ENCODE measurements around the gene VNN1.
"Not testable (repeated sequence)": the region's sequence is repeated elsewhere in the genome, so short reads cannot be mapped to it uniquely, and the experiment has no call there.

VNN1 gene

GRCh38 chr6:132733814-132734213, 20.0 kb upstream of the VNN1 start:
- no peak for DNase-seq (ENCODE audit: low spot score in 2 of 2)
- H3K4me1 Mint-ChIP-seq, result peaks cover 12% of the 10 kb centered on the region
- no peaks in the 10 kb centered on the region for H3K36me3 Mint-ChIP-seq
- peaks cover 2% of the 10 kb centered on the region for H3K9me3 Mint-ChIP-seq
- no peak for ATAC-seq
- no peak overlapping the region for H3K4me3 Mint-ChIP-seq
- H3K27ac Mint-ChIP-seq, result no peak overlapping the region

GRCh38 chr6:132733283-132733682, 19.4 kb upstream of the VNN1 start:
- ATAC-seq, result no peak
- no peak overlapping the region for H3K4me3 Mint-ChIP-seq

GRCh38 chr6:132731086-132731485, 17.2 kb upstream of the VNN1 start:
- DNase-seq (ENCODE audit: low spot score in 2 of 2) (no peak), ATAC-seq (no peak)
- no peak overlapping the region for H3K27ac Mint-ChIP-seq
- no peaks in the 10 kb centered on the region for H3K9me3 Mint-ChIP-seq
- H3K4me1 Mint-ChIP-seq, result no peaks in the 10 kb centered on the region
- H3K4me3 Mint-ChIP-seq, result no peak overlapping the region
- H3K36me3 Mint-ChIP-seq, result no peaks in the 10 kb centered on the region

More at GRCh38 chr6:132733283-132733682, 19.4 kb upstream of the VNN1 start:
- no peak overlapping the region for H3K27ac Mint-ChIP-seq
- H3K36me3 Mint-ChIP-seq, result no peaks in the 10 kb centered on the region
- H3K4me1 Mint-ChIP-seq, result peaks cover 12% of the 10 kb centered on the region
- DNase-seq (ENCODE audit: low spot score in 2 of 2), result no peak
- no peaks in the 10 kb centered on the region for H3K9me3 Mint-ChIP-seq

GRCh38 chr6:132730560-132730959, 16.7 kb upstream of the VNN1 start:
- DNase-seq (ENCODE audit: low spot score in 2 of 2) (no peak), ATAC-seq (no peak)
- Mint-ChIP-seq H3K4me1 (no peaks in the 10 kb centered on the region), H3K36me3 (no peaks in the 10 kb centered on the region), H3K4me3 (no peak overlapping the region), H3K27ac (no peak overlapping the region), H3K9me3 (no peaks in the 10 kb centered on the region)

GRCh38 chr6:132728616-132729015, 14.8 kb upstream of the VNN1 start:
- no peak for DNase-seq (ENCODE audit: low spot score in 2 of 2)
- Mint-ChIP-seq H3K36me3 (no peaks in the 10 kb centered on the region), H3K4me3 (no peak overlapping the region), H3K4me1 (no peaks in the 10 kb centered on the region), H3K27ac (no peak overlapping the region), H3K9me3 (no peaks in the 10 kb centered on the region)
- ATAC-seq, result no peak

- no peaks in the 10 kb centered on the region for H3K4me1 Mint-ChIP-seq
- no peaks in the 10 kb centered on the region for H3K9me3 Mint-ChIP-seq
- H3K4me3 Mint-ChIP-seq, result no peak overlapping the region
- no peaks in the 10 kb centered on the region for H3K36me3 Mint-ChIP-seq
- no peak for DNase-seq (ENCODE audit: low spot score in 2 of 2)
- H3K27ac Mint-ChIP-seq, result no peak overlapping the region
- no peak for ATAC-seq
Observed at GRCh38 chr6:132726608-132726975, 12.7 kb upstream of the VNN1 start.

DNA sequence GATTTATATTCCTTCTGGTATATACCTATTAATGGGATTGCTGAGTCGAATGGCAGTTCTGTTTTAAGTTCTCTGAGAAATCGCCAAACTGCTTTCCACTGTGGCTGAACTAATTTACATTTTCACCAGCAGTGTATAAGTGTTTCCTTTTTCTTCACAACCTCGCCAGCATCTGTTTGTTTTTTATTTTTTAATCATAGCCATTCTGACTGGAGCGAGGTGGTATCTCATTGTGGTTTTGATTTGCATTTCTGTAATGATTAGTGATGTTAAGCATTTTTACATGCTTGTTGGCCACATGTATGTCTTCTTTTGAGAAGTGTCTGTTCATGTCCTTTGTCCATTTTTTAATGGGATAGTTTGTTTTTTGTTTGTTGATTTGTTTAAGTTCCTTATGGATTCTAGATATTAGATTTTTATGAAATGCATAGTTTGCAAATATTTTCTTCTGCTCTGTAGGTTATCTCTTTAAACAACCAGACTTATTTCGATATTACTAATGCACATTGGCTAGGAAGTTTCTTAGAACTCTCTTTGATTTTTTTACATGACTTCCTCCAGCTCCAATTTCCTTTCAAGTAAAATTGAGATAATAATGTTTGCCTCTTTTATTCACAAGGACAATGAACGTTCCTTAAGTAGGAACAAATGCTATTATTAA, 12.2 kb upstream of the VNN1 start:
- no peaks in the 10 kb centered on the region for H3K4me1 Mint-ChIP-seq
- H3K9me3 Mint-ChIP-seq, result no peaks in the 10 kb centered on the region
- no peak overlapping the region for H3K4me3 Mint-ChIP-seq
- no peak for DNase-seq (ENCODE audit: low spot score in 2 of 2)
- H3K27ac Mint-ChIP-seq, result no peak overlapping the region
- ATAC-seq, result no peak
- no peaks in the 10 kb centered on the region for H3K36me3 Mint-ChIP-seq

GRCh38 chr6:132725471-132725870, 11.6 kb upstream of the VNN1 start:
- Mint-ChIP-seq H3K27ac (no peak overlapping the region), H3K36me3 (no peaks in the 10 kb centered on the region), H3K9me3 (no peaks in the 10 kb centered on the region), H3K4me1 (no peaks in the 10 kb centered on the region), H3K4me3 (no peak overlapping the region)
- ATAC-seq (no peak), DNase-seq (ENCODE audit: low spot score in 2 of 2) (no peak)

GRCh38 chr6:132719736-132720448, 6.0 kb upstream of the VNN1 start:
- no peaks in the 10 kb centered on the region for H3K4me1 Mint-ChIP-seq
- ATAC-seq, result no peak

DNA sequence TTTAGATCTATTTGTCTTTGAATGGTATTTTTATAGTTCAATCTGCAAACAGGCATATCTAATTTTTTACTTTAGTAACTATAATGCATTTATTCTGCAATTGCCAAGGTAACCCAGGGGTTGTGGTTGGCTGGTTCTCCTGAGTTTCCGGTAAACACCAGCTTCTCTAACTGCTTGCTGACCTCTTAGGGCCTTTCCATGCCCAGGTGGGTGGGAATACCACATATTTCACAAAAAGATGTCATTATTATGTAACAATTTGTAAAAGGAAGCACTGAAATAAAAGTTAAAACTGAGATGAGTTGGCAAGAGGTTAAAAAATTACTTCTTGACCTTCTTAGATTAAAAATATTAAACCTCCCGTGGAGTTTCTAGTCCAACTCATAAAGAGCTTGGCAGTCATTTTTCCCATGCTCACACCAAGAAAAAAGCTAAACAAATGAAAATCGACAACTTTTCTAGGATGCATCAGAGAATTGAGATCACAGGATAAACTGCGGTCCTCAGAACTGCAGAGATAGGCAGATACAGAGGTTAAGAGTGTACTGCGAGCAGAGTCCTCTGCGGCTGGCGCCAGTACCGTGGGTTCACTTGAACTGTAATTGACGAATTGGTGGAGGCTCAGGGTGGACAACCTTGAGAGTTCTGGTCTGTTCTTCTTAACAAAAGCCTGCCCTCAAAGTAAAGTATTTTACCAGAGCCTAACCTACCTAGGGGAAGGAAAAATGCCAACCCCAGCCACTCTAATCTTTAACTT, 2.2 kb upstream of the VNN1 start:
- H3K4me1 Mint-ChIP-seq, result no peaks in the 10 kb centered on the region
- H3K9me3 Mint-ChIP-seq, result no peaks in the 10 kb centered on the region
- ATAC-seq, result no peak
- no peak overlapping the region for H3K27ac Mint-ChIP-seq
- no peaks in the 10 kb centered on the region for H3K36me3 Mint-ChIP-seq
- DNase-seq (ENCODE audit: low spot score in 2 of 2), result no peak
- H3K4me3 Mint-ChIP-seq, result no peak overlapping the region

More at GRCh38 chr6:132719736-132720448, 6.0 kb upstream of the VNN1 start:
- Mint-ChIP-seq H3K9me3 (no peaks in the 10 kb centered on the region), H3K27ac (no peak overlapping the region), H3K4me3 (no peak overlapping the region), H3K36me3 (no peaks in the 10 kb centered on the region)
- no peak for DNase-seq (ENCODE audit: low spot score in 2 of 2)

DNA sequence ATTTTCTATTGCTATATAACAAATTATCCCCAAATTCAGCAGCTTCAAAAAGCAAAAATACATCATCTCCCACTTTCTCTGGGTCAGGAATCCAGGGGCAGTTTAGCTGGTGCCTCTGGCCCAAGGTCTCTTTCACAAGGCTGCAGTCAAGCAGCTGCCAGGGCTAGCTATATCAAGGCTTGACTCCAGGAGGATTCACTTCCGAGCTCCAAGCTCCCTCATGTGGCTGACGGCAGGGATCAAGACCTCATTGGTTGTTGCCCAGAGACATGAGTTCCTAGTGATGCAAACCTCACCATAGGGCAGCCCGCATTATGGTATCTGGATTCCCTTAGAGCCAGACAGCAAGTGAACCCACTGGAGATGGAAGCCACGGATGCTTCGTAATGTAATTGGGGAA, 1.3 kb upstream of the VNN1 start:
- H3K4me3 Mint-ChIP-seq, result no peak overlapping the region
- H3K9me3 Mint-ChIP-seq, result no peaks in the 10 kb centered on the region
- H3K36me3 Mint-ChIP-seq, result no peaks in the 10 kb centered on the region
- ATAC-seq (no peak), DNase-seq (ENCODE audit: low spot score in 2 of 2) (no peak)
- no peaks in the 10 kb centered on the region for H3K4me1 Mint-ChIP-seq
- no peak overlapping the region for H3K27ac Mint-ChIP-seq

- no peak overlapping the region for H3K27ac Mint-ChIP-seq
- ATAC-seq, result no peak
- H3K36me3 Mint-ChIP-seq, result no peaks in the 10 kb centered on the region
- no peaks in the 10 kb centered on the region for H3K9me3 Mint-ChIP-seq
- H3K4me3 Mint-ChIP-seq, result no peak overlapping the region
- no peaks in the 10 kb centered on the region for H3K4me1 Mint-ChIP-seq
- DNase-seq (ENCODE audit: low spot score in 2 of 2), result no peak
Observed at GRCh38 chr6:132714160-132714559, 305 bp upstream of the VNN1 start.

DNA sequence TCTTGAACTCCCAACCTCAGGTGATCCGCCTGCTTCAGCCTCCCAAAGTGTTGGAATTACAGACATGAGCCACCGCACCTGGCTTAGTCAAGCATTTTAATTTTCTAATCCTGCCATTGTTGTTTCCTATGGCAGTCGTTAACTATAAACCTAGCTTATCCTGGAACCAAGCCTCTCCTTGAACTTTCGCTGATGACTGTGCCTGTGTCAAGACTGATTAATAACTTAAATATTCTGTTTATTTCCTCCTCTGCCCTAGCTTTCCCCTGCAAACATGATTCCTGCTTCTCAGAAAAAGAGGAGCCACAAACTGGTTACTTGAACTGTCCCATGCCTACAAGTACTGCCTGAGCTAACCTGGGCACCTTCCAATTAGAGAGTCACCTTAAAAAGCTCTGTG, 1.5 kb downstream of the VNN1 start:
- H3K4me3 Mint-ChIP-seq, result no peak overlapping the region
- no peaks in the 10 kb centered on the region for H3K4me1 Mint-ChIP-seq
- no peaks in the 10 kb centered on the region for H3K9me3 Mint-ChIP-seq
- H3K36me3 Mint-ChIP-seq, result no peaks in the 10 kb centered on the region
- no peak for ATAC-seq
- no peak for DNase-seq (ENCODE audit: low spot score in 2 of 2)
- no peak overlapping the region for H3K27ac Mint-ChIP-seq

GRCh38 chr6:132708771-132709170, 5.1 kb downstream of the VNN1 start:
- no peak for ATAC-seq
- no peaks in the 10 kb centered on the region for H3K36me3 Mint-ChIP-seq
- no peak overlapping the region for H3K4me3 Mint-ChIP-seq
- no peaks in the 10 kb centered on the region for H3K4me1 Mint-ChIP-seq
- H3K9me3 Mint-ChIP-seq, result peaks cover 7% of the 10 kb centered on the region
- no peak for DNase-seq (ENCODE audit: low spot score in 2 of 2)
- no peak overlapping the region for H3K27ac Mint-ChIP-seq

DNA sequence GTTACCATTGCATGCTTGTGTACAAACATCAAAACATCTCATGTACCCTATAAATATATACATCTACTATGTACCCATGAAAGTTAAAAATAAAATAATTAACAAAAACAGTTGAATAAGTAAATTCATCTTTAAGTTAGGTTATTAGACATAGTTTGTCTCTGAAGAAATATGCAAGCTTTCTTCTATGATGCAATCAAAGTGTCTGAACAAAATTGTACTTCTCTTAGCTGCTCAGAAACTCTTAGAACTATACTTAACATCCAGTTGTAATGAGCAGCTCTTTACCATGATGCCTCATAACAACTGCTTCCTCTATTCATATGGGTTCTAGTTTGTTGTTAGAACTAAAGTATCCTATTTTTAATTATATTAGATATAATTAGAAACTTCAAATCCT, 5.9 kb downstream of the VNN1 start:
- no peak for DNase-seq (ENCODE audit: low spot score in 2 of 2)
- no peak for ATAC-seq
- Mint-ChIP-seq H3K4me1 (no peaks in the 10 kb centered on the region), H3K4me3 (no peak overlapping the region), H3K36me3 (no peaks in the 10 kb centered on the region), H3K9me3 (peaks cover 12% of the 10 kb centered on the region), H3K27ac (no peak overlapping the region)

DNA sequence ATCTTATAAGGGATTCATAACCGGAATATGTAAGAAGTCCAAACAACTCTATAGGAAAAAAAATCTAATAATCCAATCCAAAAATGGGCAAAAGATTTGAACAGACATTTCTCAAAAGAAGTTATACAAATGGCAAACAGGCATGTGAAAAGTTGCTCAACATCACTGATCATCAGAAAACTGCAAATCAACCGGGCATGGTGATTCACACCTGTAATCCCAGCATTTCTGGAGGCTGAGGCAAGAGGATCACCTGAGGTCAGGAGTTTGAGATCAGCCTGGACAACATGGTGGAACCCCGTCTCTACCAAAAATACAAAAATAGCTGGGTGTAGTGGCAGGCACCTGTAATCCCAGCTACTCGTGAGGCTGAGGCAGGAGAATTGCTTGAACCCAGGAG, 7.1 kb downstream of the VNN1 start:
- DNase-seq (ENCODE audit: low spot score in 2 of 2); ATAC-seq; H3K36me3 Mint-ChIP-seq; H3K4me3 Mint-ChIP-seq; H3K27ac Mint-ChIP-seq; H3K4me1 Mint-ChIP-seq: not testable (repeated sequence)
- H3K9me3 Mint-ChIP-seq, result peaks cover 12% of the 10 kb centered on the region
